T-helper 17 cell (primary cell): ENCODE data around the gene CDK11B. TPM values are rescaled to one million over a fixed set of nuclear protein-coding genes. Genes with fewer than 3 reads are reported as not detected.
A peak's percentile ranks its signal among the peaks of the same experiment; 100 is the strongest.

ENCODE experiments used
- ATAC-seq: fragments of 150-1000 bp; cut with Tn5 transposase; 2 replicates; pipeline ENCODE4 v1.10.0; 2021; ENCODE audit warnings: mild to moderate bottlenecking, moderate library complexity
- DNase-seq, 3 donors: peaks; one replicate each; pipeline versions ENCODE4 v3.0.0 to v3.0.0-alpha.2; 2020 to 2021
- H3K9me3 ChIP-seq: one replicate; pipeline ENCODE4 v1.7.0; 2013; ENCODE audit warnings: low read length, mild to moderate bottlenecking; ENCODE audit not compliant: control insufficient read depth, poor library complexity, severe bottlenecking
- H3K27ac Mint-ChIP-seq: one replicate; pipeline ENCODE4 v1.8.0; 2022; ENCODE audit warnings: mild to moderate bottlenecking, moderate library complexity, mixed read lengths
- H3K27me3 Mint-ChIP-seq: one replicate; pipeline ENCODE4 v1.8.0; 2022; ENCODE audit warnings: mixed read lengths
- H3K36me3 Mint-ChIP-seq: one replicate; pipeline ENCODE4 v1.8.0; 2022; ENCODE audit warnings: low read depth, mixed read lengths
- H3K4me1 Mint-ChIP-seq: one replicate; pipeline ENCODE4 v1.8.0; 2022; ENCODE audit warnings: mild to moderate bottlenecking, mixed read lengths
- H3K4me3 Mint-ChIP-seq: one replicate; pipeline ENCODE4 v1.8.0; 2022; ENCODE audit warnings: mild to moderate bottlenecking, moderate library complexity, mixed read lengths
- total RNA-seq, 4 donors: library from RNA in 2 of 4; stranded (reverse) in 2 of 4; gene quantifications; one replicate each; pipeline ENCODE4 v1.2.3 and lab custom pipeline; 2022 to 2026

The CDK11B gene
- total RNA-seq, 2 donors from 2014 or later: 43.9 to 49.8 TPM

GRCh38 chr1:1623631-1624442 is 35.0 kb downstream of the CDK11B start:
- H3K9me3 ChIP-seq: no peaks in the 10 kb centered on the region
- no peaks in the 10 kb centered on the region for H3K36me3 Mint-ChIP-seq
- H3K4me1 Mint-ChIP-seq: peaks cover 8% of the 10 kb centered on the region
- no peak overlapping the region for H3K4me3 Mint-ChIP-seq
- no peak for ATAC-seq
- no peaks in the 10 kb centered on the region for H3K27me3 Mint-ChIP-seq
- DNase-seq: no peak
- no peak overlapping the region for H3K27ac Mint-ChIP-seq

GRCh38 chr1:1623181-1623630 is 35.6 kb downstream of the CDK11B start:
- Mint-ChIP-seq H3K36me3 (no peaks in the 10 kb centered on the region), H3K4me1 (peaks cover 8% of the 10 kb centered on the region), H3K4me3 (no peak overlapping the region), H3K27ac (no peak overlapping the region), H3K27me3 (no peaks in the 10 kb centered on the region)
- no peak for ATAC-seq
- no peak for DNase-seq
- no peaks in the 10 kb centered on the region for H3K9me3 ChIP-seq

- no peaks in the 10 kb centered on the region for H3K27me3 Mint-ChIP-seq
- H3K4me1 Mint-ChIP-seq: peaks cover 8% of the 10 kb centered on the region
- no peaks in the 10 kb centered on the region for H3K36me3 Mint-ChIP-seq
- H3K4me3 Mint-ChIP-seq: no peak overlapping the region
- no peak for ATAC-seq
- DNase-seq: no peak
- H3K9me3 ChIP-seq: no peaks in the 10 kb centered on the region
- peak overlapping the region; percentile 73 for H3K27ac Mint-ChIP-seq
Observed at GRCh38 chr1:1622788-1623094, 36.1 kb downstream of the CDK11B start.

GRCh38 chr1:1622010-1622787 is 36.6 kb downstream of the CDK11B start:
- no peaks in the 10 kb centered on the region for H3K9me3 ChIP-seq
- Mint-ChIP-seq H3K36me3 (no peaks in the 10 kb centered on the region), H3K27ac (peak overlapping the region; percentile 73), H3K4me3 (no peak overlapping the region), H3K4me1 (peaks cover 10% of the 10 kb centered on the region), H3K27me3 (no peaks in the 10 kb centered on the region)
- no peak for ATAC-seq
- DNase-seq: no peak

- H3K4me3 Mint-ChIP-seq: no peak overlapping the region
- DNase-seq (no peak), ATAC-seq (no peak)
- H3K27ac Mint-ChIP-seq: no peak overlapping the region
- peaks cover 15% of the 10 kb centered on the region for H3K4me1 Mint-ChIP-seq
- H3K9me3 ChIP-seq: no peaks in the 10 kb centered on the region
- H3K27me3 Mint-ChIP-seq: no peaks in the 10 kb centered on the region
- no peaks in the 10 kb centered on the region for H3K36me3 Mint-ChIP-seq
Observed at GRCh38 chr1:1621173-1622009, 37.4 kb downstream of the CDK11B start.

GRCh38 chr1:1620433-1621139 is 38.2 kb downstream of the CDK11B start:
- no peaks in the 10 kb centered on the region for H3K9me3 ChIP-seq
- no peak for DNase-seq
- no peaks in the 10 kb centered on the region for H3K27me3 Mint-ChIP-seq
- H3K4me3 Mint-ChIP-seq: no peak overlapping the region
- no peak overlapping the region for H3K27ac Mint-ChIP-seq
- H3K4me1 Mint-ChIP-seq: peaks cover 15% of the 10 kb centered on the region
- no peak for ATAC-seq
- H3K36me3 Mint-ChIP-seq: no peaks in the 10 kb centered on the region

- no peak for ATAC-seq
- no peak overlapping the region for H3K27ac Mint-ChIP-seq
- H3K4me1 Mint-ChIP-seq: peaks cover 14% of the 10 kb centered on the region
- no peaks in the 10 kb centered on the region for H3K9me3 ChIP-seq
- H3K4me3 Mint-ChIP-seq: no peak overlapping the region
- no peaks in the 10 kb centered on the region for H3K36me3 Mint-ChIP-seq
- DNase-seq: no peak
- no peaks in the 10 kb centered on the region for H3K27me3 Mint-ChIP-seq
Observed at GRCh38 chr1:1619917-1620361, 38.9 kb downstream of the CDK11B start.

- Mint-ChIP-seq H3K27me3 (no peaks in the 10 kb centered on the region), H3K4me3 (no peak overlapping the region), H3K27ac (no peak overlapping the region), H3K4me1 (peaks cover 26% of the 10 kb centered on the region), H3K36me3 (no peaks in the 10 kb centered on the region)
- DNase-seq (no peak), ATAC-seq (no peak)
- no peaks in the 10 kb centered on the region for H3K9me3 ChIP-seq
Observed at GRCh38 chr1:1618396-1619068, 40.3 kb downstream of the CDK11B start.

- no peaks in the 10 kb centered on the region for H3K27me3 Mint-ChIP-seq
- no peaks in the 10 kb centered on the region for H3K9me3 ChIP-seq
- H3K4me1 Mint-ChIP-seq: peaks cover 28% of the 10 kb centered on the region
- no peak overlapping the region for H3K4me3 Mint-ChIP-seq
- H3K36me3 Mint-ChIP-seq: no peaks in the 10 kb centered on the region
- DNase-seq: no peak
- ATAC-seq: no peak
- no peak overlapping the region for H3K27ac Mint-ChIP-seq
Observed at GRCh38 chr1:1617925-1618324, 40.9 kb downstream of the CDK11B start.

GRCh38 chr1:1617516-1617915 is 41.3 kb downstream of the CDK11B start:
- Mint-ChIP-seq H3K4me3 (peak overlapping the region; percentile 83), H3K4me1 (peaks cover 26% of the 10 kb centered on the region), H3K36me3 (no peaks in the 10 kb centered on the region), H3K27ac (peak overlapping the region; percentile 57), H3K27me3 (no peaks in the 10 kb centered on the region)
- ATAC-seq: no peak
- no peaks in the 10 kb centered on the region for H3K9me3 ChIP-seq
- DNase-seq: no peak

GRCh38 chr1:1616838-1617237 is 42.0 kb downstream of the CDK11B start:
- H3K36me3 Mint-ChIP-seq: no peaks in the 10 kb centered on the region
- DNase-seq: no peak
- H3K27me3 Mint-ChIP-seq: no peaks in the 10 kb centered on the region
- H3K27ac Mint-ChIP-seq: peak overlapping the region; percentile 57
- H3K9me3 ChIP-seq: no peaks in the 10 kb centered on the region
- no peak for ATAC-seq
- H3K4me1 Mint-ChIP-seq: peaks cover 24% of the 10 kb centered on the region
- peak overlapping the region; percentile 83 for H3K4me3 Mint-ChIP-seq

GRCh38 chr1:1616045-1616790 is 42.6 kb downstream of the CDK11B start:
- Mint-ChIP-seq H3K36me3 (no peaks in the 10 kb centered on the region), H3K27me3 (no peaks in the 10 kb centered on the region), H3K4me3 (peak overlapping the region; percentile 83), H3K27ac (peak overlapping the region; percentile 57), H3K4me1 (peaks cover 25% of the 10 kb centered on the region)
- ATAC-seq (peak; percentile 13), DNase-seq (peak in 2 of 3 donors; percentile 51 to 55)
- no peaks in the 10 kb centered on the region for H3K9me3 ChIP-seq
